HUES64 (cell line): ENCODE results near the gene CDCP2.

ENCODE experiments used
- H3K27ac ChIP-seq: 2 replicates; pipeline ENCODE4 v1.7.0; 2013; ENCODE audit warnings: low read depth, low read length, inconsistent platforms
- H3K27me3 ChIP-seq: 2 replicates; pipeline ENCODE4 v1.6.1; 2013; ENCODE audit warnings: mild to moderate bottlenecking, low read length; ENCODE audit not compliant: insufficient read depth
- H3K36me3 ChIP-seq: 2 replicates; pipeline ENCODE4 v1.6.1; 2013; ENCODE audit warnings: mild to moderate bottlenecking, low read length; ENCODE audit not compliant: insufficient read depth
- H3K4me1 ChIP-seq: 2 replicates; pipeline ENCODE4 v1.6.1; 2013; ENCODE audit warnings: mild to moderate bottlenecking, low read length, moderate library complexity; ENCODE audit not compliant: insufficient read depth
- H3K4me3 ChIP-seq: 2 replicates; pipeline ENCODE4 v1.5.1; 2013; ENCODE audit warnings: mild to moderate bottlenecking, low read length, moderate library complexity
- H3K9ac ChIP-seq: 2 replicates; pipeline ENCODE4 v1.6.1; 2013; ENCODE audit warnings: mild to moderate bottlenecking, low read depth, low read length
- H3K9me3 ChIP-seq: 2 replicates; pipeline ENCODE4 v1.6.1; 2013; ENCODE audit warnings: low read depth, low read length; ENCODE audit not compliant: insufficient read depth
- WGBS: fragments of 150-250, 120-280 bp; methylation state at CpG from one replicate; pipeline ENCODE4 v1.1.7; 2013; ENCODE audit warnings: missing lambda C conversion rate; 5-methylcytosine and 5-hydroxymethylcytosine counted together

CDCP2 gene

DNA sequence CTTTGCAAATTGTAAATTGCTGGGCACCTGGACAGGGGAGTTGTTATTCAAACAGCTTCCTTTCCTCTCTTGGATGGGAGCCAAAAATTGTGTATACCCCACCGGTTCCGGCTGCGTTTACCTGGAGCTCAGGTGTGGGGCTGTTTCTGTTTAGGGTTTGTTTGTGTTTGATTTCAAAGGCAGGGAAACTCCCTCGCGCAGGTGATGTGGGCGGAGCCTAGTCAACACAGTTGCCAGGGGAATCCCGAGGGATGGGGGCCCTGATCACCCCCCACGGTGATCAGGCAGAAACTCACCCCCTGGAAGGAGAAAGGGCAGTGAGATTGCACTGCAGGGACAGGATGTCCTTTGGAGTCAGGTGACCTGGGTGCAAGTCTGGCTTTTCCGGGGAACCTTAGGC is 28.3 kb downstream of the CDCP2 start:
- Histone ChIP-seq H3K9me3 (no peaks in the 10 kb centered on the region), H3K4me1 (peaks cover 11% of the 10 kb centered on the region; the same call in 1 of the 2 replicates), H3K9ac (no peak overlapping the region), H3K36me3 (no peaks in the 10 kb centered on the region), H3K27ac (no peak overlapping the region), H3K27me3 (peaks cover 14% of the 10 kb centered on the region), H3K4me3 (no peak overlapping the region)
- WGBS = 67% methylated on average over 9 of the region's 9 CpGs

DNA sequence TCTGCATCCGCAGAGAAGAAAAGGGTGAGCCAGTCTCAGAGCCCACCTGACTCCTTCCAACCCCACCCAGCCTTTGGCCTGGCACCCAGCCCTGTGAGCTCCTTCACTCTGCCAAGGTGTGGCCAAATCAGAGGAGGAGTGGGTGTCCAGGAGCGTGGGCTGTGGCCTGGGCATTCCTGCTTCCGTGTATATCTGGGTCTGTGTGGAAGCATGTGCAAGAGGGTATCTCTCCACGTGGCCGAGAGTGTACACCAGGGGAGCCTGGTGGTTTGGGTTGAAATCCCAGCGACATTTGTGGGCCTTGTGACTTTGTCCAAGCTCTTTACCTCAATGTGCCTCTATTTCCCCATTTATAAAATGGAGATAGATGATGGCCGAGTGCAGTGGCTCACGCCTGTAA is 29.8 kb downstream of the CDCP2 start:
- no peak overlapping the region for H3K4me3 ChIP-seq
- H3K27me3 ChIP-seq = peaks cover 14% of the 10 kb centered on the region
- H3K9me3 ChIP-seq = no peaks in the 10 kb centered on the region
- H3K36me3 ChIP-seq = no peaks in the 10 kb centered on the region
- no peak overlapping the region for H3K9ac ChIP-seq
- WGBS = 89% methylated on average over 8 of the region's 8 CpGs
- H3K27ac ChIP-seq = no peak overlapping the region
- H3K4me1 ChIP-seq = peaks cover 15% of the 10 kb centered on the region

DNA sequence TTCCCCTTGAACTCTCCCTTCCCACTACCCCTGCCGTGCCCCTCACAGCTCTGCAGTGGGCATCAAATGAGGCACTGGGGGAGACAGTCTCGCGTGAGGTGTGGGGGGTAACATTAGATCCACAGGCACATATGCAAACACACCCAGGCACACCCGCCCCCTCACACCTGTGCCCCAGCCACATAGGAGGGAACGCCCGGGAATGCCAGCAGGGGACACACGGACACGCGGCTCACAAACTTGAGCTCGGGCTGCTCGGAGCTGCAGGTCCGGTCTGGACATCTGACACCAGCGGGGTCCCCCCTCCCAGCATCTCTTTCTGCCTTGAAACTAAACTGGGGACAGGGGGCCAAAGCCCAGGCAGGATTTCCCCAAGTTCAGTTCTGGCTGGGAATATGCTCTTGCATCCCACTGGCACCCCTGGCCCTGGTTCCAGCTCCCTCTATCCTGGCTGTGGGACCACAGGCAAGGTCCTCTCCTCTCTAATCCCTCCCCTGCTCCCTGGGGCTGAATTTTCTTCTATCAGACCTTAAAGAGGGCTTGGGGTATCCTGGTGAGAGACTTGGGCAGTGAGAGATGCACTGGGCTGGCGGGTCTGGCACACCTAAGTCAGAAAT is 30.6 kb downstream of the CDCP2 start:
- peak overlapping the region; percentile 41 for H3K4me3 ChIP-seq
- WGBS = 39% methylated on average over 11 of the region's 14 CpGs
- no peak overlapping the region for H3K9ac ChIP-seq
- peaks cover 15% of the 10 kb centered on the region for H3K4me1 ChIP-seq
- H3K27ac ChIP-seq = no peak overlapping the region
- H3K9me3 ChIP-seq = no peaks in the 10 kb centered on the region
- peaks cover 14% of the 10 kb centered on the region for H3K27me3 ChIP-seq
- no peaks in the 10 kb centered on the region for H3K36me3 ChIP-seq

DNA sequence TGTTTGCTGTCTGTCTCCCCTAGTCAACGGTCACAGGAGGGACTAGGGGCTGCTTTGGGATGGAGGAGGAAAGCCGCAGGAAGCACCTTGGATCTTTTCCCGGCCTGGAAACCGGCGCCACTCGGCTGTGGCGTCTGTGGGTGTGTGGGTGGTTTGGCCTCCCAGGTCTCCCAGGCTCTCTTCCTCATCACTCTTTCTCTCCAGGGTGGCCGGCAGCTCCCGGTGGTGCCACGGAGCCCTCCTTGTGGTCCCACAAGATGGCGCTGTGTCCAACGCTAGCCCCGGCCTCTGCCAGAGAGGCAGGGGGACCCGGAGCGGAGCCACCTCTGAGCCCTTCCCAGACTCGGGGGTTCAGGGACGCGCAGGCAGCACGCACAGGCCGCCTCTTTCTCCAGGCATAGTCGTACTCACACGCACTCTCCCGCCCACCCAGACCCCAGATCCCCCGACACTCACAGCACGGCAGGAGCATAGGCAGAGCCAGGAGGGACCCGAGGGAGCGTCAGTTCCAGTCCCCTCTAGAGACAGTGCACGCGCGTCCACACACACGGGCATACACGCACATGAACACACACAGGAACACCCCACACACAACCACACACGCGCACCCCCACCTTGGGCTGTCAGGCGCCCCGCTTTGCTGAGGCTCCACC is 31.2 kb downstream of the CDCP2 start:
- peaks cover 17% of the 10 kb centered on the region for H3K4me1 ChIP-seq
- peaks cover 14% of the 10 kb centered on the region for H3K27me3 ChIP-seq
- H3K27ac ChIP-seq = no peak overlapping the region; the same call in 1 of the 2 replicates
- H3K36me3 ChIP-seq = no peaks in the 10 kb centered on the region
- 11% methylated on average over 34 of the region's 36 CpGs for WGBS
- peak overlapping the region; percentile 41 for H3K4me3 ChIP-seq
- peak overlapping the region; percentile 43; the same call in 1 of the 2 replicates for H3K9ac ChIP-seq
- no peaks in the 10 kb centered on the region for H3K9me3 ChIP-seq

DNA sequence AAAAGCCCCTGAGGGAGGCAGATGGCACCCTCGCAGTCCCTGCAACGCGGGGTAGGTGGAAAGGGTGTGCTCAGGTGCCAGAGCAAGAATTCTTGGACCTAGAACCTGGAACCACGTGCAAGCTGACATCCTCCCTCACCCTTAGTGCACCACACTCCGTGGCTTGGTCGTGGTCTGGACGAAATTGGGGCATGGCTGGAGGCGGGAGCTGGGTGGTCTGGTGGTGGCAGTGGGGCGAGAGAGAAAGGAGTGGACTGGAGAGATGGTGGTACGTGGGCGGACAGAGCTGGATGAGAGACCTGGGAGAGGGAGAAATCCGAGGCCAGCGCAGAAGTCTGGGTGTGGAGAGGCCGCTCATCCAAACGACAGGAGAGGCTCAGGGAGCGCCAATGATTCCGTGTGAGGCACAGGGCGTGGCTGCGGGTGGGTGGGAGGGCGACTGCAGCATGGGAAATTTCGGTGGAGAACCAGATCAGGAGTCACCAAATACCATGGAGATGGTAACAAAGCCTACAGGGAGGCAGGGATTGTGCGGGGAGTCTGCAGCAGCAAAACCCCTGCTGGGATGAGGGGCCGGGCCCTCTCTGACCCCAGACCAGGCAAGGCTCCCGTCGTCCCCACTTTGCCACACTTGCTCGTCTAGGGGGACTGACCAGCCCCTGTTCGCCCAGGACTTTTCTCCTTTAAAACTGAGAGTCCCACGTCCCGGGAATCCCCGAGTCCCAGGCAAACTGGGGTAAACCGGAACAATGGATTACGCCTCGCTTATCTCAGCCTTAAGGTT is 31.9 kb downstream of the CDCP2 start:
- WGBS = 70% methylated on average over 33 of the region's 33 CpGs
- Histone ChIP-seq H3K4me1 (peaks cover 17% of the 10 kb centered on the region), H3K9me3 (no peaks in the 10 kb centered on the region), H3K9ac (peak overlapping the region; percentile 43; the same call in 1 of the 2 replicates), H3K27me3 (peaks cover 14% of the 10 kb centered on the region), H3K4me3 (peak overlapping the region; percentile 41), H3K27ac (no peak overlapping the region; the same call in 1 of the 2 replicates), H3K36me3 (no peaks in the 10 kb centered on the region)

DNA sequence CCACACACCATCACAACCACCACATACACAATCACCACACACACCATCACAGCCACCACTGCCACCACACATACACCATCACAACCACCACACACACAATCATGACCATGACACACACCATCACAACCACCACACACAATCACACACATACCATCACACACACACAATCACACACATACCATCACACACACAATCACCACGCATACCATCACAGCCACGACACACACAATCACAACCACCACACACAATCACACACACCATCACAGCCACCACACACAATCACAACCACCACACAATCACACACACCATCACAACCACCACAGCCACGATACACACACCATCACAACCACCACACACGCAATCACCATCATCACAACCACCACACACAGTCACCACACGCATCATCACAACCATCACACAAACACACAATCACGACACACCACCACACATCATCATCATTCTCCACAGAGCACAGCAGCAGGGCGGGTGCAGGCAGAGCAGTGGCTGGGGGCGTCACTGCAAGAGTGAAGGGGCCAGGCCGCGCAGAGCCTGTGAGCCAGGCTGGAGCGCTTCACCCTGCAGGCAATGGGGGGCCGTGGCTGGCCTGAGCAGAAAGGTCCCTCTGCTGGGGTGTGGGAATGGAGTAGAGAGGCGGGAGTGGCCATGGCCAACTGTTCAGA is 32.6 kb downstream of the CDCP2 start:
- H3K27ac ChIP-seq = no peak overlapping the region
- 95% methylated on average over 13 of the region's 13 CpGs for WGBS
- no peak overlapping the region for H3K9ac ChIP-seq
- no peaks in the 10 kb centered on the region for H3K9me3 ChIP-seq
- no peak overlapping the region for H3K4me3 ChIP-seq
- H3K36me3 ChIP-seq = no peaks in the 10 kb centered on the region
- peaks cover 14% of the 10 kb centered on the region for H3K27me3 ChIP-seq
- H3K4me1 ChIP-seq = peaks cover 17% of the 10 kb centered on the region

DNA sequence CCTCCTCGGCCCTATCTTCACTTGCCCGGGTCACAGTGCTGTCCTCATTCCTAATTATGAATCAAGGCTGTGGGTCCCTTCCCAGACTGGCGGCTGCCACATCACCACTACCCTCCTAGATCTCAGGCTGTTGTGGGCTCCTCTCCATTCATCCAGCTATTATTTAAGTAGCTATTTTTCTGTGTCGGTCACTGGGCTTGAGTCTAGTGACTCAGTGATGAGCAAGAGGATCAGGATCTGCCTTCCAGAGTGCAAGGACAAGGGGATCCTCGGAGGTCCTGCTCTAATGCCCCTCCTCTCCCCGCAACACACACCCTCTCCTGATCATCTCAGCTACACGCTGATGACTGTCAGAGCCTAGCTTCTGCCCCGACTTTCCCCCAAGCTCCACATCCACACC is 34.1 kb downstream of the CDCP2 start:
- no peak overlapping the region for H3K9ac ChIP-seq
- H3K9me3 ChIP-seq = no peaks in the 10 kb centered on the region
- WGBS = 76% methylated on average over 8 of the region's 8 CpGs
- peaks cover 15% of the 10 kb centered on the region for H3K4me1 ChIP-seq
- H3K27me3 ChIP-seq = peaks cover 14% of the 10 kb centered on the region
- no peaks in the 10 kb centered on the region for H3K36me3 ChIP-seq
- no peak overlapping the region for H3K27ac ChIP-seq
- H3K4me3 ChIP-seq = no peak overlapping the region

DNA sequence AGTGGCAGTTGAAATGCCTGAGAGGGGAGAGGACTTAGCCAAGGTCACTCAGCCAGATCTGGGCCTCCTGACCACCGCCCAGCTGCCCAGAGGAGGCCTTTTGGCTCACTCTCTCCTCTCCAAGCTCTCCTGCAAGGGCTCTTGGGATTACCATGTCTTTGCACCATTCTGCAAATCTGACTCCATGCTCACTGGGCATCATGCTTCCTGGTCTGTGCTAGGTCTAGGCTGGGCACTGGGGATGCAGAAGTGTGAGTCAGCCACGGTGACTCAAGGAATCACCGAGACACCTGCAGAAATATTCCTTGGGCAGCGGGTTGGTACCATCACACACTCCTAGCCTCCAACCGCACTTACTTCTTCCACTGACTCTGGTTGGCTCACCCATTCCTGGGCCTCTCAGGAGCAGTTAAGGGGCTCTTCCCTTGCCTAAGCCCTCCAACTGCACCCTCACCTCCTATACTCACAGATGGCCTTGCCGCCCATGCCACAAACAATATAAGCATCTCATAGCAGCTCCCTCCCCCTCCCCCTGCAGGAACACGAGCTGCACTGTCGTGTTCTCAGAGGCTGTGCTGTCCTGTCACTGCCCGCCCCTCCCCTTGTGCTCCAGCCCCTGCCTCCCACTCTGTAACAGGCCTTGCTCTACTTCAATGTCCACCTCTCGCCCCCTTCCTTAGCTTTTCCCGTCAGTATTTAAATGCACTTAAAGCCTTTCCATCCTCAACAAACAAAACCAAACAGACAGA is 34.8 kb downstream of the CDCP2 start:
- Histone ChIP-seq H3K4me1 (peaks cover 15% of the 10 kb centered on the region), H3K9me3 (no peaks in the 10 kb centered on the region), H3K4me3 (no peak overlapping the region), H3K27ac (no peak overlapping the region), H3K9ac (no peak overlapping the region), H3K27me3 (peaks cover 14% of the 10 kb centered on the region), H3K36me3 (no peaks in the 10 kb centered on the region)
- WGBS = 70% methylated on average over 11 of the region's 11 CpGs

DNA sequence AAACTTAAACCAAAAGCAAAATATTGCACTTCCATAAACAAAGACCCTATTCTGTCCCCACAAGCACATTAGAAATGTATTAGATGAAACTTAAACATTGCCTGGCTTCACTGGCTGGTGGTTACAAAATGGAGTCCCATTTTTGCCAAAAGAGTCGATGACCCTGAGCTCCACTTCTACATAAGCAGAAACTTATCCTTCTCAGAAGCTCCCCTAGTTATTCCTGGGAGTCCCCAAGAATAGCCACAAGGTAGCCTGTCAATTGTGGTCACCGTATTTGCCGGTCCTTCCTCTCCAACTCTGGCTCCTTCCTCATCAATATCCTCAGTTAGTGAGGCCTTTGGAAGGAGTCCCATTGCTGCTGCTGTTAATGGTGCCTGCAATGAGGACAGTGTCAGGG is 37.3 kb downstream of the CDCP2 start:
- Histone ChIP-seq H3K27me3 (no peaks in the 10 kb centered on the region), H3K9ac (no peak overlapping the region), H3K36me3 (no peaks in the 10 kb centered on the region), H3K27ac (no peak overlapping the region), H3K4me1 (peaks cover 6% of the 10 kb centered on the region; the same call in 1 of the 2 replicates), H3K4me3 (no peak overlapping the region), H3K9me3 (no peaks in the 10 kb centered on the region)
- 89% methylated on average over 3 of the region's 3 CpGs for WGBS

DNA sequence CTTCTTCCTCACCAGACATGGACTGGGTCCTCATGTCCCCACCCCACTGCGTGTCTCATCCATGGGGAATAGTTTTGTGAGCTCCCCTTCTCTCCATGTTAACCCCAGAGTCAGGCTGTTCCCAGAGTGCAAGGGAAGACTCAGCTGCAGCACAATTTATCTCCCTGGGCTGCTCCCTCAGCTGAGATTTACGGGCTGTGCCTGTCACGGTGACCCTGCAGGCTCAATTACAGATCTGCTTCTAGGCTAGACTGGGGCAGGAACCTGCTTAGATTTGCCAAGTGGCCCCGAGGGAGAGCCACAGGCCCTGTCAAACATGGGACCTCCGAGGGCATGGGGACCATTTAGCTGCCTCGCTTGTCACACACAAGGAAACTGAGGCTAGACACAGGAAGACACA is 37.8 kb downstream of the CDCP2 start:
- no peak overlapping the region for H3K4me3 ChIP-seq
- H3K27ac ChIP-seq = no peak overlapping the region
- no peaks in the 10 kb centered on the region for H3K9me3 ChIP-seq
- H3K9ac ChIP-seq = no peak overlapping the region
- H3K36me3 ChIP-seq = no peaks in the 10 kb centered on the region
- peaks cover 6% of the 10 kb centered on the region; the same call in 1 of the 2 replicates for H3K4me1 ChIP-seq
- H3K27me3 ChIP-seq = no peaks in the 10 kb centered on the region
- WGBS = 88% methylated on average over 6 of the region's 6 CpGs
